NK-92 (cell line): ENCODE results near the gene PEX6.
"Not testable (repeated sequence)": the region's sequence is repeated elsewhere in the genome, so short reads cannot be mapped to it uniquely, and the experiment has no call there.

ENCODE experiments used
- DNase-seq: peaks from one replicate; lab custom pipeline; 2025; ENCODE audit not compliant: unreplicated experiment; lab: John Stamatoyannopoulos, UW

The PEX6 gene

DNA sequence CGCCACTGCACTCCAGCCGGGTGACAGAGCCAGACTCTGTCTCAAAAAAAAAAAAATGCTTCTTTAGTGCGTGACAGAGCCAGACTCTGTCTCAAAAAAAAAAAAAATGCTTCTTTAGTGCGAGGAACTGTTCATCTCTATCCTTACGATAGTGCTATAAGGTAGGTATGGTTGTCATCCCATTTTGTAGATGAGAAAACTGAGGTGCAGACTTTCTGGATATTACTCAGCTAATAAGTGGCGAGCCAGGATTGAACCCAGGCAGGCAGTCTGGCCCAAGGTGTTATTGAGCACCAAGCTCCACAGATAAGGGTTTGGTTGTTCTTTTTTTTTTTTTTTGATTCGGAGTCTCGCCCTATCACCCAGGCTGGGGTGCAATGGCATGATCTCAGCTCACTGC lies 22.9 kb upstream of the PEX6 start:
- DNase-seq: no peak

DNA sequence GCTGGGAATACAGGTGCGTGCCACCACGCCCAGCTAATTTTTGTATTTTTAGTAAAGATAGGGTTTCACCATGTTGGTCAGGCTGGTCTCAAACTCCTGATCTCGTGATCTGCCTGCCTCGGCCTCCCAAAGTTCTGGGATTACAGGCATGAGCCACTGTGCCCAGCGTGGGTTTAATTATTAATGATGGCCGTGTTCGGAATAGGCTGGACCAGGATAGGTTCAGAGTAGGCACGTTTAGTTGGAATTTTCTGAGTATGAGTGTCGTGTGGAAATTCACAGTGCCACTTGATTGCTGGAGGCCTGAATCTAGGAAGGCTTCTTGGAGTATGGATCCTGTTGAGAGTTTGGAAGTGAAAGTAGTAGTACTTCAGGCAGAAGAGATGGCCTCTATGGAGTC lies 19.2 kb upstream of the PEX6 start:
- DNase-seq: not testable (repeated sequence)

DNA sequence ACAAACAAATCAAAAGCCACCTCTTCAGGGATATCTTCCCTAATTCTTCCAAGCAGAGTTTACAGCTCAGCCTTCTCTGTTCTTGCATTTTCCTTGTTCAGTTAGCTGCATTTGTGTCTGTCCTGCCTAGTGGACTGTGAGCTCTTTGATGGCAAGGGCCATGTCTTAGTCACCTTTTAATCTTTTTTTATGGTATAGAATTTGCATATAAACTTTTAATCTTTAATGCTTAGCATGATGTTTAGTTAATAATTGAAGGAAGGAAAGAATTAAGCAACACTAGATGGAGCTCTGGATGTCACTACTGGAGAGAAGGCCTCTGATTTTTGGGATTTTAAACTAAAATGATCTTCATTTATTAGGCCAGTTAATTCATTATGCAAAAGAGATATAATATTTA lies 17.5 kb upstream of the PEX6 start:
- no peak for DNase-seq

DNA sequence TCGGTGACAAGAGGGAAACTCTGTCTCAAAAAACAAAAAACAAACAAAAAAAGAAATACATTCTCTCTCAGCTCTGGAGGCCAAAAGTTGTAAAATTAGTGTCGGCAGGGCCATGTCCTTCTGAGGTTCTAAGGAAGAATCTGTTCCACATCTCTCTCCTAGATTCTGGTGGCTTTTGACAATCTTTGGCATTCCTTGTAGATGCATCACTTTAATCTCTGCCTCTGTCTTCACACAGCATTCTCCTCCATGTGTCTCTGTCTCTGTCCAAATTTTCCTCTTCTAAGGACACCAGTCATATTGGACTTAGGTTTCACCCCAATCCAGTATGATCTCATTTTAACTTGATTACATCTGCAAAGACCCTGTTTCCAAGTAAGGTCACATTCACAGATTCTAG lies 14.5 kb upstream of the PEX6 start:
- no peak for DNase-seq

DNA sequence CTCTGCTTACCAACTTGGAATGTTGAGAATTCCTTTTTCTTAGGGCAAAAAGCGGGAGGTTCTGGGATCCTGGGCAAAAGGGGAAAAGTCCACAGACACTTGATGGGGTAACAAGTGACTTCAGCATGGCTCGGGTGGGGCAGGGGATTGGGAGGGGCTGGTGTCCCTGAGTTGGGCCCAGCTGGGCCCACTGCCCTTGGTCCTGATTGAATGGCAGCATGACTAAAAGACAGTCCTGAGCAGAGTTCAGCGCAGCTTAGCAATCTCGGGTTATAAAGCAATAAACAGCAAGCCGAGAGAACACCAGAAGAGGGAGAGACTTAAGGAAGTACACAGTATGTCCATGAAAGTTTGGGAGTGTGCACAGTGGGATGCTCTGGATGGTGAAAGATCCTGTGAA lies 10.9 kb upstream of the PEX6 start:
- no peak for DNase-seq

DNA sequence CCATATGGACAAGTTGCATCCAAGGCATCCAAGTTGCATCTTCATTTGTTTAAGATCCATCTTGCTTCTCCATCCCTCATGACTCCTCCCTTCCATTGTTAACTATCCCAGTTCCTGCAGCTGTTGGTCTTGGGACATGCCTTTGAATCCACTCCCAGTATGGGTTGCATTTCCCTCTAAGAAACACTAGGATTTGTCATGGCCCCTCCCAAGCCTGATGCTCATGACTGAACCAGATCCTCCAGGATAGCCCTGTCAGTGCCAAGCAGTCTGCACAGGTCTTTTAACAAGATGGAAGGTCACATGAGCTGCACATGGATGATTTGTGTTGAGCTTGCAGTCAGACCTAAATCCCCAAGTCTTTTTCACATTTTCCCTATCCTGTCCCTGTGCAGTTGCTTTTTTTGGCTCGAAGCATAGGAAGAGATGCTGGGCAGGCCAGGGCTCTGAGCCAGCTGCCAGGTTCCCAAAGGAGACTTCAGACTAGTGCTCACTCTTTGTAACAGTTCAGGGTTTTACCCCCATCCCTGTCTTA lies 9.6 kb upstream of the PEX6 start:
- no peak for DNase-seq

DNA sequence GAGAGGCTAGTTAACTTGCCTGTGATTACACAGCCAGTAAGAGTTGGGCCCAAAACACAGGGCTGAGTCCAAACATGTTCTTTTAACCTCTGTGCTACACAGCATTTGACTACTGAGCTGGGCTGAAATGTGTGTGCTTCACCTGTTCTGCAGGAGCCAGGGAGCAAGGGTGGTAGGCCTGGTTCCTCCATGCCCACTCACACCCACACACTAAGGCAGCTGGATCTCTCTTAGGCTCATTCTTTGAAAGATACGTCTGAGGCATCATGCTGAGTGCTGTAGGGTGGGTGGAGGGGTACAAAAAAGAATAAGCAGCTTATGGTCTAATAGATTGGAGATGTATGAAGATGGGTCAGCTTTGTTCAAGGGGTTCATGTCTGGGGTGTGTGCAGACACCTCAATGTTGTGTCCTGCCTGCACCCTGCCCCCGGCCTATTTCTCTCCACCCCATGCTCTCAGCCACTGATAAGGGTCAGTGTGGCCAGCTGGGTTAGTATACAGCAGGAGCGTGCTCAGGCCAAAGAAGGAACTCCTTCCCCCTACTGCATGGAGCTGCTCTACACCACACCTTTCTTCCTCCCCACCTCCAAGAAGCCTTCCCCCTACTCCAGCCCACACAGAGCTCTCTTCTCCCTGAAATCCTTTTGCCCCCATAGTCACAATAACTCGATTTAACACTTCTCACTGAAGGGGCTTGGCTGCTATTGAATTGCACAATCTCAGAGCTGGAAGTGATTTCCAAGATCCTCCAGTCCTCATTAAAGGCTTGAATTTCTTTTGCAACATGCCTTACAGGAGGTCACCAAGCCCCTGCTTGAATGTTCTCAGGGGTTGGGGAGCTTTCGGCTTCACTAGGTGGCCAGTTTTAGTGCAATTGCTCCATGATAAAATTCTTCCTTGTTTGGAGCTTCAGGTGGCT lies 8.8 kb upstream of the PEX6 start:
- DNase-seq: no peak

DNA sequence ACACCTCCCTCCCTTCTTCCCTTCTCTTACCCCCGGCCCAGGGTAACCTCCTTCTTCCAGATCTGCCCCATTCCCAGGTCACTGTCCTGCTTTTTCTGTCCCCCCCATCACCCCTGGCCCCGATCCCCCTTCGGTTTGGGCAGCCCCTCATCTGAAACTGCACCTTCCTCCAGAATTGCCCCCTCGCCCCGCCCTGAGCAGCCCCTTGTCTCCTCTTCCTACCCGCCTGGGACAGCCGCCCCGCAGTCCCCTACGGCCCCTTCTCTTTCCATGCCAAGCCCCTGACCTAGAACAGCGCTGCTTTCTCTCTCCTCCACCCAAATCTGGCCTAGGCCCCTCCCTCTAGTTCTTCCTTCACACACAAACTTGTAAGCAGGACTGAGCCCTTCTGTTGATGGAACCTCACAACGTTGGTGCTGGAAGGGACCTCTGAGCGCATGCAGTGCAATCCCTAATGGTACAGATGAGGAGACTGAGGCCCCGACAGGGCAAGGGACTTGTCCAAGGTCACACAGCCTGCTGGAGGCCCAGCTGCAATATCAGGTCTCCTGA lies 6.0 kb upstream of the PEX6 start:
- no peak for DNase-seq

DNA sequence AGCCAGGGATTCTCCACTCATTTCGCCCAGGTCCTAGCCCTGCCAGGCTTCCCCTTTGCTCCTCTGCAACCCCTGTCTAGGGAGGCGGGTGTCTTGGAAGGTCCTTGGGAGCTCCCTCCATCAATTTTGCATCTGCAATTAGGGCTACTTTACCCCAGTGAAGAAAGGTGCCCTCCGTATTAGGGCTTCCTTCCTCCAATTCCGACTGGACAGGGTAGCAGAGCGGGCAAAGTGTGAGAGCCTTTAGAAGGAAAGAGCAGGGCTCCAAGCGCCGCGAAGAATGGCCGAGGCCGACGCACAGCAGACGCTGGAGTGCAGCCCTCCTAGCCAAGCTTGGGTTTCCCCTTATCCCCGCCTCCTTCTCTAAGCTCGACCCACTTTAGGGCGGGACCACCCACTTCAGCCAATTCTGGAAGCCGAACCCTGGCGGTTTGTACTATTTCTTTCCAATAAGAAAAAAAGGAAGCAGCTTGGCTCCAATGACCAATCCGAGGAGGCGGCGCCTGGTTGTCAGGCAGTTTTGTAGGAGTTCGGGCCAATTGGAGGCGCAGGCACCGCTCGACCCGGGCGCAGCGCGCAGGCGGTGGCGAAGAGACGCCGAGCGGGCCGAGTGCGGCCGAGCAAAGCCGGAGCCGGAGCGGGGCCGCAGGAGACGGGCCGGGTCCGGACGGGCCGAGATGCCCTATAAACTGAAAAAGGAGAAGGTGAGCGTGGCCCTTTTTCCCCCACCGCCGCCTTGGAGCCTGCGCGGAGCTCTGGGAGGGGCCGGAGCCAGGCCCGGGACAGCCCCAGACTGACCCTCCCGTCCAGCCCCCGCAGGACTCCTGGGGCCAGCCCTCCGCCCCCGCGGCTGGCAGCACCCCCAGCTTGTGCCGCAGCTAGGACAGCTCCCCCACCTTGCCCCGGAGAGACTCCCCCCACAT lies 5.3 kb upstream of the PEX6 start, which contains the start of gene PPP2R5D:
Gene PPP2R5D, plus strand, starts transcription at position 570 of the 923 bp plus-strand sequence. Its CDS starts 108 bp downstream, at position 678.
- DNase-seq: peak; percentile 79

DNA sequence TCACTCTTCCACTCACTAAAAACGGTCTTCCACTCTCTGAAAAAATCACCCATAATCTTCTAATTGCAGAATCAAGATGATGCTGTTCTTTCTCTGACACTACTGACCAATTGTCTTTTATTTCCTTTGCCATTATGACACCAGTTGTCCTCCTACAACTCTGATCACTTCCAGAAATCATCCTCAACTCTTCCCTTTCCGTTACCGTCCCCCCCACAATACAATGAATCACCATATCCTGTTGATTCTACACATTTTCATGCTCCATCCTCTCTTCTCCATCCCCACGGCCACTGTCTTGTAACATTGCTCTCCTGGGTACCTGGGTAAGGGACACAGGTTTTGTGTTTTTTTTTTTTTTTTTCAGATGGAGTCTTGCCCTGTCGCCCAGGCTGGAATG lies 2.9 kb upstream of the PEX6 start:
- no peak for DNase-seq

DNA sequence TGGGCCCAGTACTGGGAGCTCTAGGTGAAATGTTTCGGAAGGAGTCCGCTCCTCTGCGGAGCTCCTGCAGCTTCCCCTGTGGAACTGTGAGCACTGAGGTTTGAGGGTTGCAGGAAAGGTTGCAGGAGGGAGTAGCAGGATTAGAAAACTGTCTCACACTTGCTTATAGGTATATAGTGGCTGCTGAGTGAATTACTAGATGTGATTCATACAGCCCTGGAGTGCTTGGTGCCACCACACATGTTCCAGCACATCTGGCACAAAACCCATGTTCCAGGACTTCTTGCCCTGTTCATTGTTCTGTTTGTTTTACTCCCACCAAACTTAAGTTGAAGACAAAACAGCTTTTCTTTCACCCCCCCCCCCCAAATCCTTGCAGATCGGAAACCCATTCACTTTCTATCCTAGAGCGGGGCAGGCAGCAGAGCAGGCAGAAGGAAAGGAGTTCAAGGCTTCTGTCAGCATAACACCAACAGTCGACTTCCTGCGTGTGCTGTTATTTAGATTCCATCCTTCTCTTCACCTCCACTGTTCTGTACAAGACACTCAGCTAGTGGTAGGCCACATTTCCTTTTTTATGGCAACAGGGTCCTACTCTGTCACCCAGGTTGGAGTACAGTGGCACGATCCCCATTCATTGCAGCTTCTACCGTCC lies 669 bp upstream of the PEX6 start:
- no peak for DNase-seq

DNA sequence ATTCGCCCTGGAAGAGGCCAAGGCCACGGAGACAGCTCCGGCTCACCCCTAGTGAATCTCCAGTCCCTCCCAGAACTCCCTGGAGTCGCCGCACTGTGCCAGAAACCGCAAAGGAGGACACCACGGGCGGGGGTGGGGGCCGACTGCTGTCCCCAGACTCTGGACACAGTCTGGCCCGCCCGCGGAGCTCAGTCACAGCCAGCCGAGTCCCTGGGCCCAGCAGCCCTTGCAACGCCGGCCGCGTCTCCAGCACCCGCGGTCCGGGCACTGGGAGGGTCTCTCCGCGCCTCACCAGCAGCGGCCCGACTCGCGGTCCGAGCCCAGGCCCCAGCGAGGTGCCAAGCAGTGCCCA lies 518 bp downstream of the PEX6 start:
- no peak for DNase-seq

DNA sequence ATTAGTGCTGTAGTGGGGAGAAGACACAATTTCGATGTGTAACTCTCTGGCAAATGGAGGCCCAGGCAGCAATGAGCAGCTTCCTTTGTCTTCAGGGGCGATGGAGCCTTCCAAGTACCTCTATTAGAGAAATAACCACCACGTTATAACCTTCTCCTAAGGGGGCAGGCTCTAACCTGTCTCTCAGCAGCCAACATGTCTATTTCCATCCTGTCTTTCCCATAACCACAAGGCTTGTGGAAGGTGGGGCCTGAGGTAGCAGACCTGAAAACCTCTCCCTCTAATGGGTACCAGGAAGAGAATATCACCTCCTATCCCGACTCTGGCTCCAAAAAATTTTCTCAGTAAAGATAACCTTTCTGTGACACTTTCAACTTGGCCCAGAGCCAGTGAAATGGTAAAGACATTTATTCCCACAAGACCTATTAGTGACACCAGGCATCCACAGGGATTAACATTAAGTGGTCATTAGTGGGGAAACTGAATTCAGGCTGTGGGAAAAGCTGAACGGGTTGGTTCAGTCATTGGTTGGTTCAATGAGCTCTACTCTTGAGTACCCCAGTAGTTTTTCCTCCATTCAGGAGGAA lies 4.0 kb downstream of the PEX6 start:
- no peak for DNase-seq

DNA sequence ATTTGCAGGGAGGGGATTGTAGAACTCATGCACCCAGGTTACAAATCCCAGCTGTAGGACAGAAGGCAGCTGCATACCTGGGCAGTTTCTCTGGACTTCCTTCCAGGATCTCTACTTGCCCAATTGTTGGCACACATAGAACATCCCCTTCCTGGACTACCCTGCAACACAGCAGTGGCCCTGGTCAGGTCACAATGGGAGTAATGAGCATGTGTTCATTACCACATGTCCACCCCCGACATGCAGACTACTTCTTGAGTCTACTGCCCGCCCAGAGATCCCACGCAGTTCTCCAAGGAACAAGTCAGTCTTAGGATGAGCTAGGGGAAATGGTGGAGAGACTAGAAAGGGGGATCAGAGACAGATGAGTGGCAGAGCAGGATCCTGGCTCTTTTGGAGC lies 5.1 kb downstream of the PEX6 start:
- no peak for DNase-seq

DNA sequence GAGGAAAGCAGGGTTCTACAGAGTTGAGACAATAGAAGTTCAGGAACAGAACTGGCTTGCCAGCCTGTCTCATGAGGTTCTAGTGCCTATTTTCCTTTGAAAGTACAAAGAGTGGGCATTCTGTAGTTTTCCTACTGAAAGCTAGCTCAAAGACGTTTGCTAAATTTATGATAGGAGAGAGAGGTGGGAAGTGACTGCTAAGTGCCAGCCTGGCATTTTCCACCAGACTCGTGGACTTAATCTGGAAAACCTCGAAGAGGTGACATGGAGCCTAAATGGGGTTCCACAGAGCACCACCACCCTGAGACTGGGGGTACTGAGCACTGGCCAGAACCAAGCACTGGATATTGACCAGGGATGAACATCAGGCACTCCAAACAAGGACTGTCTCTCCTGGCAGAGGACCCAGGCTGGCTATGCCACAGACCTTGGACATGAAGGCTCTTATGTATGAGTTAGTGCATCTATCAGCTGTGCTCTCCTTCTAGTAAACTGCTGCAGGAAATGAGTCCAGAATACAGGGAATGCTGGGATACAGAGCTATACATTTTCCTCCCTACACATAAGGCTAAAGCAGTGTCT lies 7.1 kb downstream of the PEX6 start:
- DNase-seq: no peak

DNA sequence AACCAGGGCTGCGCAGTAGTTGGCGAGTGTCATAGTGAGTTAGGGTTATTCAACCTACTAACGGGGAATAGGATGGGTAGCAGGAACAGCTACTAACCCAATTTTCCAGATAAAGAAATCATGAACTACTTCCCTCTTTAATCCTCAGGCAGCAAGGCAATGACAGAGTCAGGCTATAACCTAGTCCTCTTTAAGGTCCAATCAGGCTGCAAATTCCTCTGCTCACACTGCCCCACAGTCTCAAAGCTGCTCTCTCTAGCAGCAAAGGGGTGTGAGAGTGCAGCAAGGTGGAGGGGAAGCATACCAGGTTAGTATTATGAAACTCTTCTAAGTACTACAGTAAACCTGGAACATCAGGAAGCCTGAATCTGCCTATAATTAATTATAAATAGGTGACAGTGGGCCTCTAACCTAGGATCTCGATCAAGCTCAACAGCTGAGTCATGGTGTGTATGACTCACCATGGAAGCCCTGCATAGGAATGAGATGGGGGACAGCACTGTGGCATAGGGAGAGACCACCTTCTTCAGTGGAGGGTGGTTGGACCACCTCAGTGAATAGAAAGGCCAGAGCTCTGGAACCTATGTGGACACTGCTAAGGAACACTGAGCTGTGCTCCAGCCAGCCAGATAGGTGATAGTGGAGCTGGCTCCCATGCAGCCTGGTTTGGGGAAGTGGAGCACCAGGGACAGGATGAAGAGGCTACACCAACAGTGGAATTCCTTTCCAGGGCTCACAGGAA lies 7.9 kb downstream of the PEX6 start:
- DNase-seq: no peak

DNA sequence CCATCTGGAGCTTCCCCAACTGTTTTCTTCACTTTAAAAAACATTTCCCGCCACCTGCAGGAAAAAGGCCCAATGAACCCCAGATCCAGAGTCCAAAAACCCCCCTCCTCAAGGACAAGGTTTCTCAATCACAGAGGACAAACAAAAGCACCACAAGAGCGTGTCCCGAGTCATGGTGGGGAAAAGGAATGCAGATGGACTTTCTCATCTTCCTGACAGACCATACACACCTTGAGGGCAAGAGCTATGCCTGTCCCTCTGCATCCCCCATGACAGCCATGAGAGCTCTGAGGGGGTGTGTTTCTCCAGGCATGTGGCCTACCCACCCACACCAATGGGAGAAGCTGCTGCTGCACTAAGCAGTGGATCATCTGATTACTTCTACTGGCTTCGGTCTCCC lies 9.0 kb downstream of the PEX6 start:
- DNase-seq: no peak

DNA sequence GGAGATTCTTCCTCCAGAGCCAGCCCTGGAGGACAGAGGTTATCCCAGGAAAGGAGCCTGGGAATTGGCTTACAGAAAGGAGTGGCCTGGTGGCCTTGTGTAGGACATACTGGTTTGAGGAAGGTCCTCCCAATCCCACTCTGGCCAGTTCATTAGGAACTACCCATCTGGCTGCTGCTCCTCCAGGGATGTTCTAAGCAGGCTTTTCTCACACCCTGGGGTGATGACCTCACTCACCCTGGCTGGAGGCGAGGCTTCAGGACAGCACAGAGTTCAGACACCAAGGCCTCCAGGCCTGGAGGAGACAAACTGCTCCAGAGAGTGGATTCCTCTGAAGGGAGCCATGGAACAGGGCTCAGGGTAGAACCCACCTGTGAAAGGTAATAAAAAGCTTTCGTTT lies 9.6 kb downstream of the PEX6 start:
- no peak for DNase-seq

DNA sequence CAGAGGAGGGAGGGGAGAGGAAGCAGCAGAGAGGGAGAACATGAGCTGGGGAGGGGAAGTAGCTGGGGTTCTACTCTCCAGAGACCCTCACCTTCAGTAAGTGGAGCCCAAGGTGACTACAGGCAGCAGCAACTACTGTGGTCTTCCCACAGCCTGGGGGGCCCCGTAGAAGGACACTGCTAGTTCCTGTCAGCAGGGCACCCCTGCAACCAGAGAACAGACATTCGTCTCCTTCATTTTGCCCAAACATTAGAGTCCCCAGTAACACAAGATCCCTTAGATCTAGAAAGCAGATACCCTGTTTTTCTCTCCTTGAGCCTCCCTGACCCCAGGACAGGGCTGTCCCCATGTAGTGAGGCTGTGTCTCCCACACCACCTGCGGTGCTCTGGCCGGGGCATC lies 10.2 kb downstream of the PEX6 start:
- DNase-seq: no peak
